Sigmoid colon (tissue), 4 donors: ENCODE data around the gene ABCB1.

Experiments used
- CTCF ChIP-seq, 4 experiments: fragments of 450-650 bp in 3 of 4; fragments of 200-600 bp in 1 of 4; IDR thresholded peaks; one replicate each; pipeline ENCODE4 v1.5.1; 2016 to 2019; ENCODE audit warnings: antibody characterized with exemption in 4 of 4, mild to moderate bottlenecking in 3 of 4, moderate library complexity in 2 of 4
- EP300 ChIP-seq, 4 donors: sonication (generic); formaldehyde crosslinking; IDR thresholded peaks; one replicate each; pipeline ENCODE4 v1.6.1; 2017; ENCODE audit warnings: antibody characterized with exemption in 4 of 4
- POLR2A ChIP-seq, 2 donors: fragments of 450-650 bp; IDR thresholded peaks; one replicate each; pipeline ENCODE4 v1.6.1; 2016; ENCODE audit warnings: antibody characterized with exemption in 2 of 2, mild to moderate bottlenecking in 2 of 2, moderate library complexity in 2 of 2
- POLR2AphosphoS5 ChIP-seq, 4 donors: sonication (generic); formaldehyde crosslinking; IDR thresholded peaks; one replicate each; pipeline ENCODE4 v1.6.1; 2017; ENCODE audit warnings: antibody characterized with exemption in 4 of 4

- TF ChIP-seq CTCF (IDR thresholded peaks at IDR 0.05) (no peak), POLR2A (IDR thresholded peaks at IDR 0.05) (no peak), POLR2AphosphoS5 (IDR thresholded peaks at IDR 0.05) (no peak), EP300 (IDR thresholded peaks at IDR 0.05) (no peak)
Observed at GRCh38 chr7:87628780-87629569, 28.3 kb upstream of the ABCB1 start.
